ENCODE measurements around the gene RASSF8.

GRCh38 chr12:26056335-26056734, 97.9 kb downstream of the RASSF8 start:
- TF ChIP-seq POLR2AphosphoS5 (IDR thresholded peaks at IDR 0.05; ENCODE audit: low read depth, low read length) = no peak
- no peak for TF ChIP-seq ELF1 (IDR thresholded peaks at IDR 0.05; ENCODE audit: borderline replicate concordance, low read depth)
- TF ChIP-seq CTCF (IDR thresholded peaks at IDR 0.05 in 2 of 3, conservative IDR thresholded peaks at IDR 0.05 in 1 of 3; ENCODE audit: borderline replicate concordance in 1 of 3, insufficient read depth in 1 of 3, low read depth in 2 of 3, low read length in 2 of 3) = no peak

Data from HCT116 (cell line).